Measurements from ENCODE around the gene ENTR1. TPM values are rescaled to one million over a fixed set of nuclear protein-coding genes. Genes with fewer than 3 reads are reported as not detected.

The ENTR1 gene
- total RNA-seq, 4 donors from 2014 or later = 19.5 to 44.0 (median 21.2) TPM

DNA sequence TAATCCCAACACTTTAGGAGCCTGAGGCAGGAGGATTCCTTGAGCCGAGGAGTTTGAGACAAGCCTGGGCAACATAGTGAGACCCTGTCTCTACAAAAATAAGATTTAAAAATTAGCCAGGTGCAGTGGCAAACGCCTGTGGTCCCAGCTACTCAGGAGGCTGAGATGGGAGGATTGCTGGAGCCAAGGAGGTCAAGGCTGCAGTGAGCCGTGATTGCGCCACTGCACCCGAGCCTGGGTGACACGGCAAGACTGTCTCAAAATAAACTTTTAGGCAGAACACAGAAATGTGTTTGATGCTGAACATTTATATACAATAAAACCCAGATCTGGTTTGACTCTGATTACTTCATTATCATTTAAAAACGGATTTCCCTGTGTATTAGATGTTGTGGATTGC is 4.9 kb downstream of the ENTR1 start:
- no peaks in the 10 kb centered on the region for H3K36me3 ChIP-seq
- intact Hi-C loops (cut with DNase I; ENCODE audit: low total_unique reads) = no loop called here

GRCh38 chr9:136404801-136405136 is 5.6 kb downstream of the ENTR1 start:
- DNase-seq = no peak
- H3K36me3 ChIP-seq = no peaks in the 10 kb centered on the region
- TF ChIP-seq, protein P1, sequence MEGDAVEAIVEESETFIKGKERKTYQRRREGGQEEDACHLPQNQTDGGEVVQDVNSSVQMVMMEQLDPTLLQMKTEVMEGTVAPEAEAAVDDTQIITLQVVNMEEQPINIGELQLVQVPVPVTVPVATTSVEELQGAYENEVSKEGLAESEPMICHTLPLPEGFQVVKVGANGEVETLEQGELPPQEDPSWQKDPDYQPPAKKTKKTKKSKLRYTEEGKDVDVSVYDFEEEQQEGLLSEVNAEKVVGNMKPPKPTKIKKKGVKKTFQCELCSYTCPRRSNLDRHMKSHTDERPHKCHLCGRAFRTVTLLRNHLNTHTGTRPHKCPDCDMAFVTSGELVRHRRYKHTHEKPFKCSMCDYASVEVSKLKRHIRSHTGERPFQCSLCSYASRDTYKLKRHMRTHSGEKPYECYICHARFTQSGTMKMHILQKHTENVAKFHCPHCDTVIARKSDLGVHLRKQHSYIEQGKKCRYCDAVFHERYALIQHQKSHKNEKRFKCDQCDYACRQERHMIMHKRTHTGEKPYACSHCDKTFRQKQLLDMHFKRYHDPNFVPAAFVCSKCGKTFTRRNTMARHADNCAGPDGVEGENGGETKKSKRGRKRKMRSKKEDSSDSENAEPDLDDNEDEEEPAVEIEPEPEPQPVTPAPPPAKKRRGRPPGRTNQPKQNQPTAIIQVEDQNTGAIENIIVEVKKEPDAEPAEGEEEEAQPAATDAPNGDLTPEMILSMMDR (IDR thresholded peaks at IDR 0.05) = no peak
- TF ChIP-seq POLR2A (IDR thresholded peaks at IDR 0.05) = no peak
- H3K4me3 ChIP-seq = no peak overlapping the region
- no peak overlapping the region for H3K27ac ChIP-seq
- no peaks in the 10 kb centered on the region for H3K27me3 ChIP-seq
- peaks cover 0 to 5% of the 10 kb centered on the region in 2 donors for H3K4me1 ChIP-seq
- no peaks in the 10 kb centered on the region for H3K9me3 ChIP-seq
- intact Hi-C loops (cut with DNase I; ENCODE audit: low total_unique reads) = no loop called here

More for the DNA sequence above, 4.9 kb downstream of the ENTR1 start:
- Histone ChIP-seq H3K27ac (no peak overlapping the region), H3K4me3 (no peak overlapping the region), H3K9me3 (no peaks in the 10 kb centered on the region), H3K4me1 (peaks cover 0 to 8% of the 10 kb centered on the region in 2 donors), H3K27me3 (no peaks in the 10 kb centered on the region)
- DNase-seq = no peak
- TF ChIP-seq POLR2A (IDR thresholded peaks at IDR 0.05) = no peak
- TF ChIP-seq, protein P1 (IDR thresholded peaks at IDR 0.05) = no peak

DNA sequence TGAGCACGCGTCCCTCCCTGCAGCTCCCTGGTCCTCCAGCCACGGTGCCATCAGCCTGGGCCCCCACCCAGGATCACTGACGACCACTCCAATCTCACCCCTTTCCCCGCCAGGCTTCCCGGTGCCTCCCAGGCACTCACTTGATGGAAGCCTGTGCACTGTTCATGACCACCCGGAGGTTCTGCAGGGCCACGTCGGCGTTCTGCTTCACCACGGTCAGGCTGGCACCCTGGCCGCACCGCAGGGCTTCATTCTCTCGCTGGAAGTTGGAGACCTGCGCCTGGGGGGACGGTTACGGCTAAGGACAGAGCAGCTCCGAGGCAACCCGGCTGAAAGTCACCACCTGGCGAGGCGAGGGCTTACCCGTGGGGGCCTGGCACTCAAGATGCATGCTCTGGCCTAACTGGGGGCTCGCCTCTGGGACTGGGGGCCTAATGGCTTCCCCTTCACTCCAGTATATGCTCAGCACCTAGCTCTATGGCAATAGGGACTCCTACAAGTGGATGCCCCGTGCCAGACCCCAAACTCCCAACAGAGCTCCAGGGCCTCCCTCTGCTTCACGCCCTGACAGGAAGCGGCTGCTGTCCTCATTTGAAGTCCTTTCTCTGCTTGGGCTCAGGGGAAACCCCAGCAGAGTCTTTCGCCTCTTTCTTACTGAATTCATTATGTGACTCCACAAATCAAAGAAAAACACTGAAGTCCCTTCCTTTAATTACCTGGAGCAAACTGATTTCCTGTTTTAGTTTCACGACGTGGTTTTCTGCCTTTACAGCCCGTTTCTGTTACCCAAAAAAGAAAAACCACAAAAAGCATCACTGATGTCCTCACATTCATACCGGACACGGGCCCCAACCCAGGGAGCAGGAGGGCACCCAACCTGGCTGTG is 6.3 kb downstream of the ENTR1 start:
- no peak for DNase-seq
- Histone ChIP-seq H3K4me3 (no peak overlapping the region), H3K27ac (no peak overlapping the region), H3K9me3 (no peaks in the 10 kb centered on the region), H3K4me1 (peaks cover 3 to 4% of the 10 kb centered on the region in 2 donors), H3K27me3 (no peaks in the 10 kb centered on the region), H3K36me3 (no peaks in the 10 kb centered on the region)
- TF ChIP-seq, protein P1 (IDR thresholded peaks at IDR 0.05) = no peak
- TF ChIP-seq POLR2A (IDR thresholded peaks at IDR 0.05) = no peak
- intact Hi-C loops (cut with DNase I; ENCODE audit: low total_unique reads) = no loop called here

DNA sequence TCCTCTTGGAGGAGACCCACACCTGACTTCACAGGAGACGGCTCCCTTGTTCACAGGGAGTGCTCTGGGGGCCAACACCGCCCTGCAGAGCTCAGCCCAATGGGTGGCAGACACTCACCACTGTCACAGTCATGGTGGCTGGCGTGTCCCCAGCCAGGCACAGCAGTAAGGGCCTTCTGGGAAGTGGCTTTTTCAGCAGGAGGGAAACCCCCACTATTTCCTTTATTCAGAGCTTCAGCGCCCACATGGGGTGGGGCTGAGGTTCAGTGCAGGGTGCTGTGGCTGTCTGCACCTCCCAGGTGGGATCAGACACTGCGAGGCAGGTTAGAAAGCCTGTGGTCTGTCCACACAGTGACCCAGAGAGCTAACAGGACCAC is 6.9 kb downstream of the ENTR1 start:
- intact Hi-C loops (cut with DNase I; ENCODE audit: low total_unique reads) = no loop called here
- H3K36me3 ChIP-seq = no peaks in the 10 kb centered on the region
- H3K27me3 ChIP-seq = no peaks in the 10 kb centered on the region
- no peaks in the 10 kb centered on the region for H3K9me3 ChIP-seq
- DNase-seq = no peak
- H3K4me3 ChIP-seq = no peak overlapping the region
- peaks cover 4 to 7% of the 10 kb centered on the region in 2 donors for H3K4me1 ChIP-seq
- TF ChIP-seq POLR2A (IDR thresholded peaks at IDR 0.05) = no peak
- TF ChIP-seq, protein P1 (IDR thresholded peaks at IDR 0.05) = no peak
- no peak overlapping the region for H3K27ac ChIP-seq

- no peak overlapping the region for H3K27ac ChIP-seq
- H3K9me3 ChIP-seq = no peaks in the 10 kb centered on the region
- TF ChIP-seq, protein P1 (IDR thresholded peaks at IDR 0.05) = no peak
- no peak for TF ChIP-seq POLR2A (IDR thresholded peaks at IDR 0.05)
- H3K27me3 ChIP-seq = no peaks in the 10 kb centered on the region
- intact Hi-C loops (cut with DNase I; ENCODE audit: low total_unique reads) = no loop called here
- H3K4me1 ChIP-seq = peaks cover 4 to 7% of the 10 kb centered on the region in 2 donors
- DNase-seq = no peak
- H3K4me3 ChIP-seq = no peak overlapping the region
- H3K36me3 ChIP-seq = no peaks in the 10 kb centered on the region
Observed at GRCh38 chr9:136402067-136402466, 8.3 kb downstream of the ENTR1 start.

Measured in uterus (tissue), 4 donors.